HCT116 (cell line): Measurements from ENCODE around the gene UTF1. TPM values are rescaled to one million over a fixed set of nuclear protein-coding genes. Genes with fewer than 3 reads are reported as not detected.

Experiments
- ATAC-seq: fragments of 200-7000 bp; cut with Tn5 transposase; 2 replicates; pipeline ENCODE4 v1.9.1; 2020; ENCODE audit warnings: mild to moderate bottlenecking, moderate library complexity
- BruUV-seq: library from RNA; stranded (reverse); fragments of 400-500 nt; replicated peaks from 2 replicates; lab custom pipeline; 2021; lab: Mats Ljungman, UMichigan
- CTCF ChIA-PET: fragments of 300-600 bp; sonication (Branson Sonifier 250); formaldehyde crosslinking; loops from one replicate; lab custom pipeline; 2021; ENCODE audit warnings: antibody characterized with exemption; lab: Charles Lee
- POLR2A ChIA-PET: fragments of 300-600, 350-600 bp; sonication (Branson Sonifier 250); formaldehyde crosslinking; loops from one replicate; lab custom pipeline; 2021; ENCODE audit warnings: antibody characterized with exemption; lab: Charles Lee
- RAD21 ChIA-PET, 2 experiments: fragments of 300-600 bp; sonication (Branson Sonifier 250); formaldehyde crosslinking; loops; one replicate each; lab custom pipeline; 2023; ENCODE audit warnings: low total read pairs in 2 of 2; ENCODE audit not compliant: uncharacterized antibody in 2 of 2, unreplicated experiment in 2 of 2, low non-redundant PET in 1 of 2; lab: Charles Lee
- DNase-seq: peaks from one replicate; pipeline ENCODE4 v3.0.0-alpha.2; 2010; ENCODE audit warnings: low read depth, low spot score
- H2AFZ ChIP-seq: fragments of 200-600 bp; shearing (Covaris generic), sonication (generic); 2 replicates; pipeline ENCODE4 v1.6.1; 2017; ENCODE audit warnings: low read depth, mixed run types, mixed read lengths, antibody characterized with exemption, low read length; ENCODE audit not compliant: poor library complexity, severe bottlenecking
- H3K27ac ChIP-seq: 2 replicates; pipeline ENCODE4 v1.5.1; 2012; ENCODE audit warnings: low read depth, low read length
- H3K27me3 ChIP-seq: fragments of 200-600 bp; sonication (generic); 2 replicates; pipeline ENCODE4 v1.6.1; 2016; ENCODE audit warnings: mixed run types, low read length, mixed read lengths; ENCODE audit not compliant: insufficient read depth
- H3K36me3 ChIP-seq, 2 experiments: fragments of 200-500 bp in 1 of 2; fragments of 200-600 bp in 1 of 2; sonication (Bioruptor generic) in 1 of 2; sonication (generic) in 1 of 2; 2 replicates each; pipeline versions ENCODE4 v1.5.1 to v1.6.1; 2014 to 2016; ENCODE audit warnings: low read length in 2 of 2, inconsistent platforms in 1 of 2, mixed read lengths in 1 of 2, mixed run types in 1 of 2; ENCODE audit not compliant: insufficient read depth in 2 of 2, control insufficient read depth in 1 of 2
- H3K4me1 ChIP-seq, 2 experiments: fragments of 200-600 bp in 1 of 2; sonication (generic) in 1 of 2; 2 replicates each; pipeline versions ENCODE4 v1.5.1 to v1.6.1; 2012 to 2017; ENCODE audit warnings: low read length in 2 of 2, inconsistent platforms in 1 of 2, mild to moderate bottlenecking in 1 of 2, mixed read lengths in 1 of 2, mixed run types in 1 of 2, moderate library complexity in 1 of 2; ENCODE audit not compliant: insufficient read depth in 2 of 2, control insufficient read depth in 1 of 2
- H3K4me2 ChIP-seq: fragments of 200-600 bp; sonication (generic); 2 replicates; pipeline ENCODE4 v1.6.1; 2017; ENCODE audit warnings: mixed run types, low read length, mixed read lengths
- H3K4me3 ChIP-seq, 2 experiments: fragments of 200-600 bp in 1 of 2; sonication (generic) in 1 of 2; replicated peaks in 1 of 2; 2 replicates each; pipeline ENCODE4 v1.5.1; 2011 to 2016; ENCODE audit warnings: low read length in 2 of 2, control low read depth in 1 of 2, low read depth in 1 of 2, mild to moderate bottlenecking in 1 of 2, mixed read lengths in 1 of 2, mixed run types in 1 of 2
- H3K79me2 ChIP-seq: fragments of 200-600 bp; sonication (generic); 2 replicates; pipeline ENCODE4 v1.6.1; 2017; ENCODE audit warnings: mild to moderate bottlenecking, mixed run types, low read length, moderate library complexity, mixed read lengths; ENCODE audit not compliant: insufficient read depth
- H3K9ac ChIP-seq: fragments of 200-600 bp; sonication (generic); 2 replicates; pipeline ENCODE4 v1.6.1; 2016; ENCODE audit warnings: low read length, mixed read lengths
- H3K9me2 ChIP-seq: fragments of 200-600 bp; sonication (generic), shearing (Covaris generic); 2 replicates; pipeline ENCODE4 v1.6.1; 2017; ENCODE audit warnings: mixed run types, mild to moderate bottlenecking, moderate library complexity; ENCODE audit not compliant: insufficient read depth
- H3K9me3 ChIP-seq, 2 experiments: fragments of 200-500 bp in 1 of 2; fragments of 200-600 bp in 1 of 2; sonication (Bioruptor generic) in 1 of 2; sonication (generic) in 1 of 2; 2 replicates each; pipeline ENCODE4 v1.6.1; 2014 to 2017; ENCODE audit warnings: low read length in 2 of 2, mixed read lengths in 2 of 2, inconsistent platforms in 1 of 2, low read depth in 1 of 2, mild to moderate bottlenecking in 1 of 2, mixed run types in 1 of 2, moderate library complexity in 1 of 2; ENCODE audit not compliant: control insufficient read depth in 1 of 2, insufficient read depth in 1 of 2
- H4K20me1 ChIP-seq: fragments of 200-600 bp; sonication (generic), shearing (Covaris generic); 2 replicates; pipeline ENCODE4 v1.6.1; 2017; ENCODE audit warnings: mixed run types, mild to moderate bottlenecking, moderate library complexity; ENCODE audit not compliant: insufficient read depth
- EGR1 ChIP-seq: IDR thresholded peaks from 2 replicates; pipeline ENCODE4 v1.6.1; 2012; ENCODE audit warnings: low read depth
- ELF1 ChIP-seq: IDR thresholded peaks from 2 replicates; pipeline ENCODE4 v1.6.1; 2012; ENCODE audit warnings: low read depth, borderline replicate concordance
- EZH2phosphoT487 ChIP-seq: fragments of 200-600 bp; IDR thresholded peaks from 2 replicates; pipeline ENCODE4 v1.6.1; 2018; ENCODE audit warnings: antibody characterized with exemption, borderline replicate concordance
- JUND ChIP-seq: IDR thresholded peaks from 2 replicates; pipeline ENCODE4 v1.6.1; 2012
- MAX ChIP-seq: IDR thresholded peaks from 2 replicates; pipeline ENCODE4 v1.6.1; 2012
- POLR2A ChIP-seq: IDR thresholded peaks from 2 replicates; pipeline ENCODE4 v1.7.0; 2011; ENCODE audit warnings: borderline replicate concordance; ENCODE audit not compliant: insufficient read depth, insufficient read length; ENCODE audit errors: extremely low read depth
- POLR2AphosphoS5 ChIP-seq: IDR thresholded peaks from 2 replicates; pipeline ENCODE4 v1.6.1; 2011; ENCODE audit warnings: mild to moderate bottlenecking, low read depth, low read length, moderate library complexity
- RAD21 ChIP-seq: IDR thresholded peaks from 2 replicates; pipeline ENCODE4 v1.6.1; 2012; ENCODE audit warnings: low read depth, mild to moderate bottlenecking
- SIN3A ChIP-seq: IDR thresholded peaks from 2 replicates; pipeline ENCODE4 v1.6.1; 2012; ENCODE audit warnings: low read depth
- SRF ChIP-seq: IDR thresholded peaks from 2 replicates; pipeline ENCODE4 v1.6.1; 2012; ENCODE audit warnings: low read depth
- TCF7L2 ChIP-seq: IDR thresholded peaks from 2 replicates; pipeline ENCODE4 v1.7.0; 2011; ENCODE audit warnings: borderline replicate concordance, inconsistent platforms; ENCODE audit not compliant: insufficient read depth, insufficient read length; ENCODE audit errors: extremely low read depth
- YY1 ChIP-seq: IDR thresholded peaks from 2 replicates; pipeline ENCODE4 v1.6.1; 2011; ENCODE audit warnings: low read length, low read depth, moderate library complexity, mild to moderate bottlenecking; ENCODE audit not compliant: insufficient replicate concordance; ENCODE audit errors: extremely low read depth
- ZBTB33 ChIP-seq: IDR thresholded peaks from 2 replicates; pipeline ENCODE4 v1.6.1; 2011; ENCODE audit warnings: mild to moderate bottlenecking, low read length, moderate library complexity; ENCODE audit not compliant: insufficient replicate concordance; ENCODE audit errors: extremely low read depth
- ZNF274 ChIP-seq: fragments of 200-500 bp; sonication (Bioruptor generic); IDR thresholded peaks from 2 replicates; pipeline ENCODE4 v1.6.1; 2014; ENCODE audit warnings: mild to moderate bottlenecking, low read depth, low read length, inconsistent platforms
- intact Hi-C: fragments of 100-400 bp; cut with micrococcal nuclease; formaldehyde crosslinking; loops from 2 replicates; pipeline ENCODE4 v1.10.0; 2022
- total RNA-seq: library from RNA; stranded (reverse); gene quantifications from one replicate; pipeline ENCODE4 v1.2.1, GENCODE V29; 2021; ENCODE audit not compliant: unreplicated experiment

UTF1 gene
- total RNA-seq, 1 experiment from 2014 or later = not detected

- Histone ChIP-seq H2AFZ (no peak overlapping the region), H3K79me2 (no peaks in the 10 kb centered on the region), H3K36me3 (no peaks in the 10 kb centered on the region), H3K27ac (no peak overlapping the region), H4K20me1 (no peaks in the 10 kb centered on the region), H3K4me3 (no peak overlapping the region), H3K4me2 (no peak overlapping the region), H3K4me1 (no peaks in the 10 kb centered on the region), H3K9me3 (no peaks in the 10 kb centered on the region), H3K9ac (no peak overlapping the region), H3K9me2 (no peaks in the 10 kb centered on the region), H3K27me3 (no peaks in the 10 kb centered on the region)
- ChIA-PET CTCF (no interaction called here), RAD21 (no interaction called here), POLR2A (no interaction called here)
- ATAC-seq = no peak
- intact Hi-C loops = no loop called here
- no peak for TF ChIP-seq EGR1
- no peak for TF ChIP-seq SIN3A
- TF ChIP-seq EZH2phosphoT487 = no peak
- TF ChIP-seq ZBTB33 = no peak
- no peak for DNase-seq
- BruUV-seq = no TSS peak
Measured at GRCh38 chr10:133200621-133201031, 29.4 kb upstream of the UTF1 start.

GRCh38 chr10:133201151-133201947 is 28.7 kb upstream of the UTF1 start:
- POLR2A ChIA-PET = no interaction called here
- CTCF ChIA-PET = no interaction called here
- Histone ChIP-seq H3K4me2 (no peak overlapping the region), H3K9me3 (no peaks in the 10 kb centered on the region), H3K27me3 (no peaks in the 10 kb centered on the region), H3K4me3 (no peak overlapping the region), H3K9me2 (no peaks in the 10 kb centered on the region), H3K79me2 (no peaks in the 10 kb centered on the region), H3K36me3 (no peaks in the 10 kb centered on the region), H2AFZ (no peak overlapping the region), H3K4me1 (no peaks in the 10 kb centered on the region), H4K20me1 (no peaks in the 10 kb centered on the region), H3K27ac (no peak overlapping the region), H3K9ac (no peak overlapping the region)
- RAD21 ChIA-PET = no interaction called here
- no TSS peak for BruUV-seq
- DNase-seq (no peak), ATAC-seq (no peak)
- intact Hi-C loops = no loop called here
- no peak for TF ChIP-seq TCF7L2
- no peak for TF ChIP-seq YY1
- no peak for TF ChIP-seq ELF1
- TF ChIP-seq MAX = no peak
- no peak for TF ChIP-seq ZNF274
- TF ChIP-seq POLR2A = no peak
- TF ChIP-seq RAD21 = no peak
- no peak for TF ChIP-seq SRF
- no peak for TF ChIP-seq JUND
- no peak for TF ChIP-seq EZH2phosphoT487
- TF ChIP-seq POLR2AphosphoS5 = no peak
